Measurements from ENCODE around the gene ZNF33A.
"Not testable (repeated sequence)": the region's sequence is repeated elsewhere in the genome, so short reads cannot be mapped to it uniquely, and the experiment has no call there.

ZNF33A gene

GRCh38 chr10:38010119-38010903 lies at the start of gene ZNF33A:
Gene ZNF33A, plus strand, starts transcription at chr10:38010675. Its CDS starts 1,667 bp downstream, at chr10:38012342.
- DNase-seq (ENCODE audit: low spot score), result peak; percentile 95

GRCh38 chr10:37965006-37965405 lies 45.5 kb upstream of the ZNF33A start:
- DNase-seq (ENCODE audit: low spot score), result no peak

GRCh38 chr10:37972396-37972795 lies 38.1 kb upstream of the ZNF33A start:
- DNase-seq (ENCODE audit: low spot score), result no peak

- no peak for DNase-seq (ENCODE audit: low spot score)
These were observed 35.0 kb upstream of the ZNF33A start for GRCh38 chr10:37975401-37975991.

GRCh38 chr10:37976091-37976879 lies 34.2 kb upstream of the ZNF33A start, which contains the start of gene ZNF25:
Gene ZNF25, minus strand, starts transcription at chr10:37976647. Its CDS starts 4,925 bp downstream, at chr10:37971722.
- DNase-seq (ENCODE audit: low spot score), result peak; percentile 97

GRCh38 chr10:37976880-37977203 lies 33.6 kb upstream of the ZNF33A start:
- DNase-seq (ENCODE audit: low spot score), result no peak

GRCh38 chr10:37991655-37992054 lies 18.8 kb upstream of the ZNF33A start:
- no peak for DNase-seq (ENCODE audit: low spot score)

GRCh38 chr10:37992083-37992482 lies 18.4 kb upstream of the ZNF33A start:
- DNase-seq (ENCODE audit: low spot score), result no peak

GRCh38 chr10:37998920-37999319 lies 11.6 kb upstream of the ZNF33A start:
- DNase-seq (ENCODE audit: low spot score), result not testable (repeated sequence)

- DNase-seq (ENCODE audit: low spot score), result not testable (repeated sequence)
These were observed 10.0 kb upstream of the ZNF33A start for GRCh38 chr10:38000474-38000873.

GRCh38 chr10:38003026-38003425 lies 7.4 kb upstream of the ZNF33A start:
- no peak for DNase-seq (ENCODE audit: low spot score)

GRCh38 chr10:38003588-38003987 lies 6.9 kb upstream of the ZNF33A start:
- DNase-seq (ENCODE audit: low spot score), result no peak

GRCh38 chr10:38007551-38007950 lies 2.9 kb upstream of the ZNF33A start:
- DNase-seq (ENCODE audit: low spot score), result no peak

- no peak for DNase-seq (ENCODE audit: low spot score)
These were observed 2.5 kb upstream of the ZNF33A start for GRCh38 chr10:38007991-38008390.

- no peak for DNase-seq (ENCODE audit: low spot score)
These were observed 5.9 kb downstream of the ZNF33A start for GRCh38 chr10:38016354-38016753.

GRCh38 chr10:38019124-38019523 lies 8.6 kb downstream of the ZNF33A start:
- not testable (repeated sequence) for DNase-seq (ENCODE audit: low spot score)

- DNase-seq (ENCODE audit: low spot score), result no peak
These were observed 14.8 kb downstream of the ZNF33A start for GRCh38 chr10:38025283-38025682.

- no peak for DNase-seq (ENCODE audit: low spot score)
These were observed 17.5 kb downstream of the ZNF33A start for GRCh38 chr10:38027986-38028385.

GRCh38 chr10:38032886-38033285 lies 22.4 kb downstream of the ZNF33A start:
- DNase-seq (ENCODE audit: low spot score), result no peak

- DNase-seq (ENCODE audit: low spot score), result no peak
These were observed 27.8 kb downstream of the ZNF33A start for GRCh38 chr10:38038107-38038931.

GRCh38 chr10:38038932-38039245 lies 28.4 kb downstream of the ZNF33A start:
- DNase-seq (ENCODE audit: low spot score), result no peak

GRCh38 chr10:38043516-38043915 lies 33.0 kb downstream of the ZNF33A start:
- DNase-seq (ENCODE audit: low spot score), result no peak

All from left forelimb (tissue), 1 donor.